GM12878 (cell line): ENCODE results near the gene ZNF710. TPM values are rescaled to one million over a fixed set of nuclear protein-coding genes. Genes with fewer than 3 reads are reported as not detected.

Experiments used
- ATAC-seq: fragments of 200-7000 bp; cut with Tn5 transposase; 3 replicates; pipeline ENCODE4 v1.9.1; 2020; ENCODE audit warnings: mild to moderate bottlenecking, moderate library complexity
- BruUV-seq: library from RNA; stranded (reverse); fragments of 400-500 nt; replicated peaks from 2 replicates; lab custom pipeline; 2021; lab: Mats Ljungman, UMichigan
- CTCF ChIA-PET: fragments of 300-600 bp; sonication (Branson Sonifier 250); formaldehyde crosslinking; extraction: SDS; loops from one replicate; lab custom pipeline; 2021; ENCODE audit warnings: inconsistent platforms; lab: Yijun Ruan, JAX
- POLR2A ChIA-PET: fragments of 350-600 bp; formaldehyde crosslinking; extraction: SDS; loops from one replicate; lab custom pipeline; 2021; ENCODE audit warnings: inconsistent platforms; lab: Charles Lee
- RAD21 ChIA-PET: fragments of 300-600 bp; sonication (Branson Sonifier 250); formaldehyde crosslinking; loops from one replicate; lab custom pipeline; 2023; ENCODE audit warnings: antibody characterized with exemption; ENCODE audit not compliant: unreplicated experiment; lab: Charles Lee
- SMC1A ChIA-PET: fragments of 300-600 bp; sonication (Branson Sonifier 250); formaldehyde crosslinking; loops from one replicate; lab custom pipeline; 2023; ENCODE audit not compliant: unreplicated experiment, uncharacterized antibody; lab: Charles Lee
- DNase-seq: peaks from one replicate; pipeline ENCODE4 v3.0.0-alpha.2; 2011; ENCODE audit warnings: low read depth, low spot score
- FAIRE-seq: peaks from 3 replicates; lab custom pipeline; 2011; peaks lifted over from hg19 to GRCh38; lab: Jason Lieb, UNC
- H2AFZ ChIP-seq: 2 replicates; pipeline ENCODE4 v1.6.0; 2011; ENCODE audit warnings: low read depth, low read length, control low read depth; ENCODE audit not compliant: control insufficient read depth
- H3K27ac ChIP-seq: 2 replicates; pipeline ENCODE4 v1.5.1; 2011; ENCODE audit warnings: control low read depth; ENCODE audit not compliant: control insufficient read depth, insufficient read depth
- H3K27me3 ChIP-seq, 2 experiments: replicated peaks in 1 of 2; 2 replicates each; pipeline versions ENCODE4 v1.6.0 to v1.6.1; 2011; ENCODE audit warnings: low read length in 1 of 2; ENCODE audit not compliant: control insufficient read depth in 2 of 2, insufficient read depth in 2 of 2
- H3K36me3 ChIP-seq, 2 experiments: 2 replicates each; pipeline ENCODE4 v1.5.1; 2011; ENCODE audit warnings: low read length in 1 of 2; ENCODE audit not compliant: control insufficient read depth in 2 of 2, insufficient read depth in 2 of 2
- H3K4me1 ChIP-seq: 2 replicates; pipeline ENCODE4 v1.6.1; 2011; ENCODE audit warnings: mild to moderate bottlenecking, low read length, moderate library complexity, mixed read lengths; ENCODE audit not compliant: control insufficient read depth, insufficient read depth
- H3K4me2 ChIP-seq: 2 replicates; pipeline ENCODE4 v1.6.0; 2011; ENCODE audit warnings: control low read depth; ENCODE audit not compliant: control insufficient read depth, insufficient read depth
- H3K4me3 ChIP-seq: fragments of 200-600 bp; sonication (generic); 2 replicates; pipeline ENCODE4 v1.5.1; 2016
- H3K79me2 ChIP-seq: 2 replicates; pipeline ENCODE4 v1.6.0; 2011; ENCODE audit warnings: low read length; ENCODE audit not compliant: control insufficient read depth, insufficient read depth
- H3K9ac ChIP-seq: 2 replicates; pipeline ENCODE4 v1.8.0; 2011; ENCODE audit warnings: low read length, control low read depth, mixed read lengths; ENCODE audit not compliant: control insufficient read depth, insufficient read depth
- H3K9me3 ChIP-seq: replicated peaks from 3 replicates; pipeline ENCODE4 v1.5.1; 2011; ENCODE audit warnings: mild to moderate bottlenecking, low read length; ENCODE audit not compliant: control insufficient read depth, insufficient read depth
- H4K20me1 ChIP-seq: 2 replicates; pipeline ENCODE4 v1.6.0; 2011; ENCODE audit not compliant: control insufficient read depth, insufficient read depth
- E4F1 ChIP-seq: fragments of 450-650 bp; IDR thresholded peaks from 2 replicates; pipeline ENCODE4 v1.6.1; 2018; ENCODE audit warnings: borderline replicate concordance, mild to moderate bottlenecking; ENCODE audit not compliant: partially characterized antibody
- FOXM1 ChIP-seq: IDR thresholded peaks from 2 replicates; pipeline ENCODE4 v1.6.1; 2012; ENCODE audit warnings: low read depth, mild to moderate bottlenecking, inconsistent platforms, low read length, moderate library complexity
- MLLT1 ChIP-seq: fragments of 450-650 bp; IDR thresholded peaks from 2 replicates; pipeline ENCODE4 v1.6.1; 2016; ENCODE audit warnings: mild to moderate bottlenecking
- MTA3 ChIP-seq: IDR thresholded peaks from 2 replicates; pipeline ENCODE4 v1.6.1; 2012; ENCODE audit warnings: low read length, inconsistent platforms, borderline replicate concordance
- PML ChIP-seq: IDR thresholded peaks from 2 replicates; pipeline ENCODE4 v1.6.1; 2012; ENCODE audit warnings: low read length, inconsistent platforms
- SUZ12 ChIP-seq: fragments of 200-600 bp; sonication (generic); IDR thresholded peaks from one replicate; pipeline ENCODE4 v1.6.1; 2018; ENCODE audit warnings: antibody characterized with exemption, mild to moderate bottlenecking; ENCODE audit not compliant: unreplicated experiment
- USF1 ChIP-seq: IDR thresholded peaks from 2 replicates; pipeline ENCODE4 v1.6.1; 2011; ENCODE audit warnings: borderline replicate concordance, low read depth, mild to moderate bottlenecking, moderate library complexity, mixed read lengths, low read length; ENCODE audit not compliant: insufficient read depth; ENCODE audit errors: extremely low read length
- YBX1 ChIP-seq: fragments of 450-650 bp; IDR thresholded peaks from 2 replicates; pipeline ENCODE4 v1.6.1; 2016; ENCODE audit warnings: antibody characterized with exemption
- YY1 ChIP-seq: IDR thresholded peaks from 2 replicates; pipeline ENCODE4 v1.6.1; 2011; ENCODE audit warnings: low read depth, mild to moderate bottlenecking, low read length
- WGBS: methylation state at CpG from one replicate; pipeline ENCODE4 v1.1.6; 2016; ENCODE audit warnings: low lambda C conversion rate; ENCODE audit not compliant: insufficient replicate concordance, insufficient coverage; ENCODE audit errors: missing lambda C conversion rate; 5-methylcytosine and 5-hydroxymethylcytosine counted together
- in situ Hi-C: fragments of 300-500 bp; cut with MboI; formaldehyde crosslinking; loops from 9 replicates; pipeline ENCODE4 v1.14.3; 2018; ENCODE audit warnings: mixed read lengths
- intact Hi-C: fragments of 100-400 bp; cut with micrococcal nuclease; formaldehyde crosslinking; loops from one replicate; pipeline ENCODE4 v1.14.2; 2022; ENCODE audit not compliant: unreplicated experiment
- polyA plus RNA-seq, 11 experiments: library from polyadenylated mRNA; depleted of rRNA in 4 of 11; unstranded in 6 of 11; stranded (reverse) in 5 of 11; fragments of >200 nt; fragmentation: Nextera tagmentation in 4 of 11; fragmentation: Illumina TruSeq in 1 of 11; extraction: Ambion mirVana in 4 of 11; extraction: Trizol in 1 of 11; gene quantifications; 1 replicate in 1 of 11; 2 replicates in 10 of 11; pipeline versions ENCODE4 v1.2.1 to v1.2.3, GENCODE V29; 2011 to 2016; ENCODE audit warnings: inconsistent platforms in 2 of 11, missing spikeins in 2 of 11, low read depth in 1 of 11
- total RNA-seq, 4 experiments: library from RNA; depleted of rRNA in 3 of 4; stranded (reverse); fragments of >200 nt in 3 of 4; fragmentation: Illumina TruSeq in 1 of 4; extraction: Trizol in 1 of 4; gene quantifications; 2 replicates each; pipeline versions ENCODE4 v1.2.1 to v1.2.3, GENCODE V29; 2013 to 2021

ZNF710 gene
- total and polyA plus RNA-seq, 10 of the 15 experiments (the other 5 are each of a cell fraction or from before 2014, with no cell fraction given), result 1.4 to 43.5 (median 9.8) TPM

GRCh38 chr15:90030376-90030775 is 29.3 kb downstream of the ZNF710 start:
- ATAC-seq, result no peak
- Histone ChIP-seq H3K27ac (no peak overlapping the region), H3K9ac (no peak overlapping the region), H3K79me2 (peaks cover 50% of the 10 kb centered on the region), H3K27me3 (no peaks in the 10 kb centered on the region), H3K4me3 (no peak overlapping the region), H3K4me2 (no peak overlapping the region), H3K9me3 (no peaks in the 10 kb centered on the region; the same call in 1 of the 3 replicates), H4K20me1 (no peaks in the 10 kb centered on the region), H2AFZ (no peak overlapping the region), H3K36me3 (no peaks in the 10 kb centered on the region; a peak in 1 of 4 replicates), H3K4me1 (peaks cover 36% of the 10 kb centered on the region)
- ChIA-PET SMC1A (interaction anchor here (0.7 to 12.0 kb wide), 8 partner anchors 9 to 69 kb away, joined by 3 to 224 read pairs (median 6); partner anchors contain the start of gene ZNF710), RAD21 (interaction anchor here (1.0 to 4.9 kb wide), 7 partner anchors 17 to 132 kb away, joined by 3 to 39 read pairs (median 4); no protein-coding TSS in a partner anchor), CTCF (interaction anchor here (0.6 to 3.4 kb wide), 5 partner anchors 12 to 58 kb away, joined by 3 to 15 read pairs (median 4); no protein-coding TSS in a partner anchor), POLR2A (interaction anchor here (0.6 to 1.9 kb wide), 3 partner anchors 17 to 29 kb away, joined by 3 to 11 read pairs (median 10); no protein-coding TSS in a partner anchor)
- WGBS, result over 99% methylated on average over 6 of the region's 8 CpGs
- TF ChIP-seq USF1, result no peak
- TF ChIP-seq YY1, result no peak
- TF ChIP-seq MLLT1, result peak; percentile 40
- no peak for TF ChIP-seq MTA3
- TF ChIP-seq YBX1, result no peak
- no peak for TF ChIP-seq FOXM1
- no peak for TF ChIP-seq E4F1
- TF ChIP-seq SUZ12, result no peak
- TF ChIP-seq PML, result no peak
- no peak for FAIRE-seq
- intact Hi-C loops, result loop anchor here (5.0 kb wide), 1 partner anchor 42 kb away; no protein-coding TSS in a partner anchor
- in situ Hi-C loops, result no loop called here
- DNase-seq, result no peak
- no TSS peak for BruUV-seq
